ENCODE measurements around the gene DNAH8.
A peak's percentile ranks its signal among the peaks of the same experiment; 100 is the strongest.

- peak; percentile 52 for TF ChIP-seq CTCF (conservative IDR thresholded peaks at IDR 0.05; ENCODE audit: low read depth, low read length)
- TF ChIP-seq EZH2 (IDR thresholded peaks at IDR 0.05; ENCODE audit: low read length, unreplicated experiment), result no peak
Measured at GRCh38 chr6:38943964-38944363, 228.9 kb downstream of the DNAH8 start.
